SK-N-SH treated with all-trans-retinoic acid at 6 μM for 48 hours (cell line): Measurements from ENCODE around the gene AP2S1.

Source experiments
- ATAC-seq: fragments of 200-7000 bp; cut with Tn5 transposase; 3 replicates; pipeline ENCODE4 v1.9.1; 2020; ENCODE audit warnings: mild to moderate bottlenecking, moderate library complexity
- ARNTL ChIP-seq: fragments of 450-650 bp; formaldehyde crosslinking; IDR thresholded peaks from 2 replicates; pipeline ENCODE4 v1.5.0; 2020; ENCODE audit warnings: low read depth, mild to moderate bottlenecking, moderate library complexity, borderline replicate concordance
- BACH2 ChIP-seq: fragments of 250-450 bp; sonication (Bioruptor Pico); IDR thresholded peaks from 2 replicates; pipeline ENCODE4 v1.9.0; 2021; ENCODE audit warnings: mild to moderate bottlenecking, borderline replicate concordance
- CSDC2 ChIP-seq: fragments of 250-450 bp; sonication (Bioruptor Pico); IDR thresholded peaks from 2 replicates; pipeline ENCODE4 v1.5.0; 2020; ENCODE audit warnings: mild to moderate bottlenecking, moderate library complexity
- ESRRG ChIP-seq: fragments of 250-450 bp; sonication (Bioruptor Pico); IDR thresholded peaks from 2 replicates; pipeline ENCODE4 v1.6.1; 2021; ENCODE audit warnings: mild to moderate bottlenecking
- GLIS3 ChIP-seq: fragments of 250-450 bp; sonication (Bioruptor Pico); IDR thresholded peaks from 2 replicates; pipeline ENCODE4 v1.5.0; 2020; ENCODE audit warnings: mild to moderate bottlenecking, moderate library complexity
- ISL1 ChIP-seq: fragments of 250-450 bp; sonication (Bioruptor Pico); IDR thresholded peaks from 2 replicates; pipeline ENCODE4 v2.1.2; 2022; ENCODE audit warnings: mild to moderate bottlenecking, moderate library complexity
- OSR1 ChIP-seq: fragments of 250-450 bp; sonication (Bioruptor Pico); IDR thresholded peaks from 2 replicates; pipeline ENCODE4 v1.8.0; 2022; ENCODE audit warnings: moderate library complexity, mild to moderate bottlenecking, inconsistent platforms
- PPARA ChIP-seq: fragments of 250-450 bp; sonication (Bioruptor Pico); IDR thresholded peaks from 2 replicates; pipeline ENCODE4 v1.5.0; 2020; ENCODE audit warnings: mild to moderate bottlenecking, borderline replicate concordance
- RARB ChIP-seq: fragments of 250-450 bp; sonication (Bioruptor Pico); IDR thresholded peaks from 2 replicates; pipeline ENCODE4 v1.8.0; 2021; ENCODE audit warnings: mild to moderate bottlenecking, moderate library complexity
- SNAI2 ChIP-seq: fragments of 250-450 bp; sonication (Bioruptor Pico); IDR thresholded peaks from 2 replicates; pipeline ENCODE4 v1.5.0; 2020; ENCODE audit warnings: mild to moderate bottlenecking, moderate library complexity
- TCF4 ChIP-seq: fragments of 250-450 bp; sonication (Bioruptor Pico); IDR thresholded peaks from 2 replicates; pipeline ENCODE4 v1.8.0; 2021; ENCODE audit warnings: mild to moderate bottlenecking, moderate library complexity, borderline replicate concordance
- TOX ChIP-seq: fragments of 250-450 bp; sonication (Bioruptor Pico); IDR thresholded peaks from 2 replicates; pipeline ENCODE4 v1.8.0; 2021; ENCODE audit warnings: mild to moderate bottlenecking, moderate library complexity, borderline replicate concordance
- ZC3H10 ChIP-seq: fragments of 250-450 bp; sonication (Bioruptor Pico); IDR thresholded peaks from 2 replicates; pipeline ENCODE4 v1.5.1; 2021; ENCODE audit warnings: mild to moderate bottlenecking, moderate library complexity
- ZFP3 ChIP-seq: fragments of 250-450 bp; sonication (Bioruptor Pico); IDR thresholded peaks from 2 replicates; pipeline ENCODE4 v1.5.0; 2020; ENCODE audit warnings: mild to moderate bottlenecking, moderate library complexity
- ZFP30 ChIP-seq: fragments of 450-650 bp; formaldehyde crosslinking; IDR thresholded peaks from 2 replicates; pipeline ENCODE4 v1.5.0; 2022; ENCODE audit warnings: mild to moderate bottlenecking, moderate library complexity
- ZNF565 ChIP-seq: fragments of 450-650 bp; formaldehyde crosslinking; conservative IDR thresholded peaks from 2 replicates; pipeline ENCODE4 v1.5.0; 2020; ENCODE audit warnings: low read depth, mild to moderate bottlenecking, moderate library complexity
- ZNF70 ChIP-seq: fragments of 450-650 bp; formaldehyde crosslinking; IDR thresholded peaks from 2 replicates; pipeline ENCODE4 v1.5.0; 2020; ENCODE audit warnings: mild to moderate bottlenecking, moderate library complexity
- ZNF8 ChIP-seq: fragments of 450-650 bp; formaldehyde crosslinking; IDR thresholded peaks from 2 replicates; pipeline ENCODE4 v1.5.0; 2020; ENCODE audit warnings: mild to moderate bottlenecking, moderate library complexity
- TF ChIP-seq, protein P1 (sequence below): fragments of 250-450 bp; sonication (Bioruptor Pico); IDR thresholded peaks from 2 replicates; pipeline ENCODE4 v1.5.1; 2020; ENCODE audit warnings: low read depth, mild to moderate bottlenecking, moderate library complexity
- TF ChIP-seq, protein P2 (sequence below): fragments of 250-450 bp; sonication (Bioruptor Pico); IDR thresholded peaks from 2 replicates; pipeline ENCODE4 v1.5.1; 2021; ENCODE audit warnings: mild to moderate bottlenecking, moderate library complexity
- TF ChIP-seq, protein P3 (sequence below): fragments of 250-450 bp; sonication (Bioruptor Pico); IDR thresholded peaks from 2 replicates; pipeline ENCODE4 v1.8.0; 2020; ENCODE audit warnings: mild to moderate bottlenecking, moderate library complexity, borderline replicate concordance
- TF ChIP-seq, protein P4 (sequence below): fragments of 250-450 bp; sonication (Bioruptor Pico); IDR thresholded peaks from 2 replicates; pipeline ENCODE4 v1.8.0; 2021; ENCODE audit warnings: low read depth, mild to moderate bottlenecking, moderate library complexity, borderline replicate concordance
- TF ChIP-seq, protein P5 (sequence below): fragments of 250-450 bp; sonication (Bioruptor Pico); IDR thresholded peaks from 2 replicates; pipeline ENCODE4 v1.5.0; 2020; ENCODE audit warnings: mild to moderate bottlenecking, moderate library complexity

AP2S1 gene

DNA sequence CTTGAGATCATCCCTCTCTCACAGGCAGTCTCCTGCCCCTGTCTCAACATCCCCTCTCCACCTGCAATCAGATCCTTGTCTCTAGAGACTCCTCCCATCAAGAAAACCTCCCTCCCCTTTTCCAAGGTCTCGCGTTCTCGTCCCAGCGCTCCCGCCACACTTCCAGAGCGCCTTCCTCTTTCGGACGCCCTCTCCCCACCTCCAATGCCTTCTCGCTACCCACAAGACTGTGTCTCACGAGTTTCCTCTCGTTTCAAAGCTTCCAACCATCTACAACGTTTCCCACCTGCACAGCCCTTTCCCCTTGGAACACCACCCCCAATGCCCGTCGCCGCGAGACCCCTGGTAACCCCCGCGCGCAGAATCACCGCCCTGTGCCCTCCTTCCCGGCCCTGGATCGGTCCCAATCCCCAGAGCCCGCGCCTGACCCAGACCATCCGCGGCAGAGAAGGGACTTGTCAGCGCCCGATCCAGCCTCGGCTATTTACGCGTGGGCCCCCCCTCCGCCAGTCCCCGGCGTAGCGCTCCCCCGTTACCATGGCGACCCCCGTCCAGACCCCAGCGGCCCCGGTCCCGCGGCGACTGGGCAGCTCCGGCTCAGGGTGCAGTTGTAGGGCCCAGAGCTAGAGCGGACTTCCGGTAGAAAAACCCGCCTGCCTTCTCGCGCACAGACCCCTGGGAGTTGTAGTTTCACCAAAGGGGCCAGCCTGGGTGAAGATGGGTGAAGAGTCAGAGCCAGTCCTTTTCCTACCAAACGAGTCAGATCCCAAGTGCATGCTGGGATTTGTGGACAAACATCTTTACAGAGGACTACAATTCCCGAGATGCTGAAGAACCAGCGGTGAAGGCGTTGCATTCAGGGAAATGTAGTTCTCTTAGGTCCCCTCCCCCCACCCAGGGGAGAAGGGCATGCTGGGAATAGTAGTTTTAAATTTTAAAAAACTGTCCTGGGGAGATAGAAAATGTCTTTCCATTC lies at the start of gene AP2S1:
AP2S1 (minus strand) TSS at position 619 of the 976 bp plus-strand sequence; CDS start at position 539, 80 bp downstream.
- peak; percentile 96 for ATAC-seq
- TF ChIP-seq ZNF70 = no peak; the same call in 1 of the 2 replicates
- TF ChIP-seq SNAI2 (CRISPR knock-in tag) = 0 out of 2 replicates have a peak, but pooled peaks have one; percentile 42
- no peak for TF ChIP-seq ZNF565 (CRISPR knock-in tag)
- no peak; the same call in 1 of the 2 replicates for TF ChIP-seq TCF4 (CRISPR knock-in tag)
- TF ChIP-seq BACH2 (CRISPR knock-in tag) = no peak
- TF ChIP-seq, protein P1, sequence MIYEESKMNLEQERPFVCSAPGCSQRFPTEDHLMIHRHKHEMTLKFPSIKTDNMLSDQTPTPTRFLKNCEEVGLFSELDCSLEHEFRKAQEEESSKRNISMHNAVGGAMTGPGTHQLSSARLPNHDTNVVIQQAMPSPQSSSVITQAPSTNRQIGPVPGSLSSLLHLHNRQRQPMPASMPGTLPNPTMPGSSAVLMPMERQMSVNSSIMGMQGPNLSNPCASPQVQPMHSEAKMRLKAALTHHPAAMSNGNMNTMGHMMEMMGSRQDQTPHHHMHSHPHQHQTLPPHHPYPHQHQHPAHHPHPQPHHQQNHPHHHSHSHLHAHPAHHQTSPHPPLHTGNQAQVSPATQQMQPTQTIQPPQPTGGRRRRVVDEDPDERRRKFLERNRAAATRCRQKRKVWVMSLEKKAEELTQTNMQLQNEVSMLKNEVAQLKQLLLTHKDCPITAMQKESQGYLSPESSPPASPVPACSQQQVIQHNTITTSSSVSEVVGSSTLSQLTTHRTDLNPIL (CRISPR knock-in tag) = no peak
- no peak for TF ChIP-seq ZFP30 (CRISPR knock-in tag)
- no peak for TF ChIP-seq ZC3H10 (CRISPR knock-in tag)
- TF ChIP-seq GLIS3 (CRISPR knock-in tag) = no peak
- TF ChIP-seq, protein P2, sequence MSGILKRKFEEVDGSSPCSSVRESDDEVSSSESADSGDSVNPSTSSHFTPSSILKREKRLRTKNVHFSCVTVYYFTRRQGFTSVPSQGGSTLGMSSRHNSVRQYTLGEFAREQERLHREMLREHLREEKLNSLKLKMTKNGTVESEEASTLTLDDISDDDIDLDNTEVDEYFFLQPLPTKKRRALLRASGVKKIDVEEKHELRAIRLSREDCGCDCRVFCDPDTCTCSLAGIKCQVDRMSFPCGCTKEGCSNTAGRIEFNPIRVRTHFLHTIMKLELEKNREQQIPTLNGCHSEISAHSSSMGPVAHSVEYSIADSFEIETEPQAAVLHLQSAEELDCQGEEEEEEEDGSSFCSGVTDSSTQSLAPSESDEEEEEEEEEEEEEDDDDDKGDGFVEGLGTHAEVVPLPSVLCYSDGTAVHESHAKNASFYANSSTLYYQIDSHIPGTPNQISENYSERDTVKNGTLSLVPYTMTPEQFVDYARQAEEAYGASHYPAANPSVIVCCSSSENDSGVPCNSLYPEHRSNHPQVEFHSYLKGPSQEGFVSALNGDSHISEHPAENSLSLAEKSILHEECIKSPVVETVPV = no peak
- TF ChIP-seq ZNF8 = no peak
- TF ChIP-seq ARNTL = no peak
- TF ChIP-seq PPARA = no peak
- peak; percentile 57; the same call in 1 of the 2 replicates for TF ChIP-seq CSDC2
- peak; percentile 56; the same call in 1 of the 2 replicates for TF ChIP-seq ZFP3 (CRISPR knock-in tag)
- TF ChIP-seq, protein P3, sequence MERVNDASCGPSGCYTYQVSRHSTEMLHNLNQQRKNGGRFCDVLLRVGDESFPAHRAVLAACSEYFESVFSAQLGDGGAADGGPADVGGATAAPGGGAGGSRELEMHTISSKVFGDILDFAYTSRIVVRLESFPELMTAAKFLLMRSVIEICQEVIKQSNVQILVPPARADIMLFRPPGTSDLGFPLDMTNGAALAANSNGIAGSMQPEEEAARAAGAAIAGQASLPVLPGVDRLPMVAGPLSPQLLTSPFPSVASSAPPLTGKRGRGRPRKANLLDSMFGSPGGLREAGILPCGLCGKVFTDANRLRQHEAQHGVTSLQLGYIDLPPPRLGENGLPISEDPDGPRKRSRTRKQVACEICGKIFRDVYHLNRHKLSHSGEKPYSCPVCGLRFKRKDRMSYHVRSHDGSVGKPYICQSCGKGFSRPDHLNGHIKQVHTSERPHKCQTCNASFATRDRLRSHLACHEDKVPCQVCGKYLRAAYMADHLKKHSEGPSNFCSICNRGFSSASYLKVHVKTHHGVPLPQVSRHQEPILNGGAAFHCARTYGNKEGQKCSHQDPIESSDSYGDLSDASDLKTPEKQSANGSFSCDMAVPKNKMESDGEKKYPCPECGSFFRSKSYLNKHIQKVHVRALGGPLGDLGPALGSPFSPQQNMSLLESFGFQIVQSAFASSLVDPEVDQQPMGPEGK (CRISPR knock-in tag) = peak; percentile 31; the same call in 1 of the 2 replicates
- no peak for TF ChIP-seq TOX (CRISPR knock-in tag)
- no peak for TF ChIP-seq ISL1 (CRISPR knock-in tag)
- no peak for TF ChIP-seq OSR1
- no peak for TF ChIP-seq RARB
- TF ChIP-seq, protein P4, sequence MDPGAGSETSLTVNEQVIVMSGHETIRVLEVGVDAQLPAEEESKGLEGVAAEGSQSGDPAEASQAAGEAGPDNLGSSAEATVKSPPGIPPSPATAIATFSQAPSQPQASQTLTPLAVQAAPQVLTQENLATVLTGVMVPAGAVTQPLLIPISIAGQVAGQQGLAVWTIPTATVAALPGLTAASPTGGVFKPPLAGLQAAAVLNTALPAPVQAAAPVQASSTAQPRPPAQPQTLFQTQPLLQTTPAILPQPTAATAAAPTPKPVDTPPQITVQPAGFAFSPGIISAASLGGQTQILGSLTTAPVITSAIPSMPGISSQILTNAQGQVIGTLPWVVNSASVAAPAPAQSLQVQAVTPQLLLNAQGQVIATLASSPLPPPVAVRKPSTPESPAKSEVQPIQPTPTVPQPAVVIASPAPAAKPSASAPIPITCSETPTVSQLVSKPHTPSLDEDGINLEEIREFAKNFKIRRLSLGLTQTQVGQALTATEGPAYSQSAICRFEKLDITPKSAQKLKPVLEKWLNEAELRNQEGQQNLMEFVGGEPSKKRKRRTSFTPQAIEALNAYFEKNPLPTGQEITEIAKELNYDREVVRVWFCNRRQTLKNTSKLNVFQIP = no peak
- TF ChIP-seq, protein P5, sequence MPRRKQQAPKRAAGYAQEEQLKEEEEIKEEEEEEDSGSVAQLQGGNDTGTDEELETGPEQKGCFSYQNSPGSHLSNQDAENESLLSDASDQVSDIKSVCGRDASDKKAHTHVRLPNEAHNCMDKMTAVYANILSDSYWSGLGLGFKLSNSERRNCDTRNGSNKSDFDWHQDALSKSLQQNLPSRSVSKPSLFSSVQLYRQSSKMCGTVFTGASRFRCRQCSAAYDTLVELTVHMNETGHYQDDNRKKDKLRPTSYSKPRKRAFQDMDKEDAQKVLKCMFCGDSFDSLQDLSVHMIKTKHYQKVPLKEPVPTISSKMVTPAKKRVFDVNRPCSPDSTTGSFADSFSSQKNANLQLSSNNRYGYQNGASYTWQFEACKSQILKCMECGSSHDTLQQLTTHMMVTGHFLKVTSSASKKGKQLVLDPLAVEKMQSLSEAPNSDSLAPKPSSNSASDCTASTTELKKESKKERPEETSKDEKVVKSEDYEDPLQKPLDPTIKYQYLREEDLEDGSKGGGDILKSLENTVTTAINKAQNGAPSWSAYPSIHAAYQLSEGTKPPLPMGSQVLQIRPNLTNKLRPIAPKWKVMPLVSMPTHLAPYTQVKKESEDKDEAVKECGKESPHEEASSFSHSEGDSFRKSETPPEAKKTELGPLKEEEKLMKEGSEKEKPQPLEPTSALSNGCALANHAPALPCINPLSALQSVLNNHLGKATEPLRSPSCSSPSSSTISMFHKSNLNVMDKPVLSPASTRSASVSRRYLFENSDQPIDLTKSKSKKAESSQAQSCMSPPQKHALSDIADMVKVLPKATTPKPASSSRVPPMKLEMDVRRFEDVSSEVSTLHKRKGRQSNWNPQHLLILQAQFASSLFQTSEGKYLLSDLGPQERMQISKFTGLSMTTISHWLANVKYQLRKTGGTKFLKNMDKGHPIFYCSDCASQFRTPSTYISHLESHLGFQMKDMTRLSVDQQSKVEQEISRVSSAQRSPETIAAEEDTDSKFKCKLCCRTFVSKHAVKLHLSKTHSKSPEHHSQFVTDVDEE = peak; percentile 93
- no peak for TF ChIP-seq ESRRG (CRISPR knock-in tag)

DNA sequence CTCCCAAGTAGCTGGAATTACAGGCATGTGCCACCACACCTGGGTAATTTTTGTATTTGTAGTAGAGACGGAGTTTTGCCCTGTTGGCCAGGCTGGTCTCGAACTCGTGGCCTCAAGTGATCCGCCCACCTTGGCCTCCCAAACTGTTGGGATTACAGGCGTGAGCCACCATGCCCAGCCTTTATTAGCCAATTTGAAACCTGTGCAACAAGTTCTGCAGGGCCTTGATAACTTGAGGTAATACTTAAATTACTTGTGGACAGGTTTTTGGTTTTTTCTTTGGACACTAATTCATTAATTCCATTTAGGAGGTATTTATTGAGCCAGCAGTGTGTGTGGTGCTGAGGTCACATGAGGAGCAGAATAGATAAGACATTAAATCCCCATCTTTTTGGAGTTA lies 49.7 kb upstream of the AP2S1 start:
- TF ChIP-seq ESRRG (CRISPR knock-in tag) (no peak), BACH2 (CRISPR knock-in tag) (no peak), SNAI2 (CRISPR knock-in tag) (no peak), ISL1 (CRISPR knock-in tag) (no peak)
- TF ChIP-seq, protein P1 (CRISPR knock-in tag) = no peak
- TF ChIP-seq, protein P4 = no peak
- TF ChIP-seq, protein P3 (CRISPR knock-in tag) = no peak
- TF ChIP-seq, all 23 proteins: peak for 0
- ATAC-seq = no peak
